ENCODE results near the gene AOC1.

DNA sequence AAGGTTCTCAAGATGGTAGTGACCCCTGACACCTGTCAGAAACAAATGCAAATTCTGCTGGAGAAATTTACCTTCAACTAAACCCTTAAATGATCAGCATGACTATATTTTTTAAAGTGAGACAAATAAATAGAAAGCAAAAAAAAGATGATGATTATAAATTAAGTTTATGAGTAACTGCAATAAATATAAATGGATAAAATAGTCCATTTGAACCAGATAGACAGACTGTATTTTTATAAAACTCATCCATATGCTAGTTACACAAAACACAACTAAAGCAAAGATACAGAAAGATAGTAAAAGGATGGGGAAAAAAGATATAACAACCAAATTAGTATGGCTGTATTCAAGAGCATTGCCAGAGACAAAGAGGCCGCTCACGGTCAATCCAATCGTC, 45.9 kb upstream of the AOC1 start:
- TF ChIP-seq, protein P1, sequence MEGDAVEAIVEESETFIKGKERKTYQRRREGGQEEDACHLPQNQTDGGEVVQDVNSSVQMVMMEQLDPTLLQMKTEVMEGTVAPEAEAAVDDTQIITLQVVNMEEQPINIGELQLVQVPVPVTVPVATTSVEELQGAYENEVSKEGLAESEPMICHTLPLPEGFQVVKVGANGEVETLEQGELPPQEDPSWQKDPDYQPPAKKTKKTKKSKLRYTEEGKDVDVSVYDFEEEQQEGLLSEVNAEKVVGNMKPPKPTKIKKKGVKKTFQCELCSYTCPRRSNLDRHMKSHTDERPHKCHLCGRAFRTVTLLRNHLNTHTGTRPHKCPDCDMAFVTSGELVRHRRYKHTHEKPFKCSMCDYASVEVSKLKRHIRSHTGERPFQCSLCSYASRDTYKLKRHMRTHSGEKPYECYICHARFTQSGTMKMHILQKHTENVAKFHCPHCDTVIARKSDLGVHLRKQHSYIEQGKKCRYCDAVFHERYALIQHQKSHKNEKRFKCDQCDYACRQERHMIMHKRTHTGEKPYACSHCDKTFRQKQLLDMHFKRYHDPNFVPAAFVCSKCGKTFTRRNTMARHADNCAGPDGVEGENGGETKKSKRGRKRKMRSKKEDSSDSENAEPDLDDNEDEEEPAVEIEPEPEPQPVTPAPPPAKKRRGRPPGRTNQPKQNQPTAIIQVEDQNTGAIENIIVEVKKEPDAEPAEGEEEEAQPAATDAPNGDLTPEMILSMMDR (CRISPR knock-in tag; IDR thresholded peaks at IDR 0.05): no peak
- TF ChIP-seq ZNF629 (CRISPR knock-in tag; conservative IDR thresholded peaks at IDR 0.05) (no peak), ZHX1 (CRISPR knock-in tag; IDR thresholded peaks at IDR 0.05; ENCODE audit: low read depth) (no peak)

Data from HepG2 (cell line).